ENCODE data around the gene TSPAN7. TPM values are rescaled to one million over a fixed set of nuclear protein-coding genes. Genes with fewer than 3 reads are reported as not detected.

The TSPAN7 gene
- total RNA-seq, 1 experiment from 2014 or later: not detected

DNA sequence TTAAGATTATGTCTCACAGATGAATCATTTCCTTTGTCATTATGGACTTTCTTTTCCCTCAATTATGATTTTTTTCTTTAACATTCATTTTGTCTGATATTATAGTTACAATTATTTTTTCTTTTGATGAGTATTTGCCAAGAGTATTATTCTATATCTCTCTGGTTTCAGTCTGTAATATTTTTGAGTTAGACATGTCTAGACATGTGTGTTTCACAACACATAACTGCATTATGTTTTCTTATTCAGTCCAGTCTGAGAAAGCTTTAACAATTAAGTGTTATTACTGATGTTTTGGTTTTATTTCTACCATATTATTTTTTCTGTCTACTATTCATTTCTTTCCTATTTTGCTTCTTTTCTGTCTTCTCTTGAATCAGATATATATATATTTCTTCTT lies 131.6 kb downstream of the TSPAN7 start:
- Histone ChIP-seq H3K4me3 (ENCODE audit: low read length) (no peak overlapping the region), H4K20me1 (ENCODE audit: low read length) (no peaks in the 10 kb centered on the region), H3K4me2 (ENCODE audit: low read length) (no peak overlapping the region), H3K9ac (ENCODE audit: low read length) (no peak overlapping the region), H3K27ac (ENCODE audit: low read length) (no peak overlapping the region), H3F3A (ENCODE audit: low read length, unreplicated experiment) (no peaks in the 10 kb centered on the region), H2AFZ (ENCODE audit: low read length) (no peak overlapping the region), H3K79me2 (ENCODE audit: low read length) (no peaks in the 10 kb centered on the region), H3K36me3 (ENCODE audit: low read depth, low read length) (no peaks in the 10 kb centered on the region), H3K27me3 (ENCODE audit: low read length) (peaks cover 25% of the 10 kb centered on the region), H3K9me2 (replicated peaks; ENCODE audit: low read length) (no peaks in the 10 kb centered on the region), H3K4me1 (ENCODE audit: insufficient read depth, low read length) (no peaks in the 10 kb centered on the region), H3K9me3 (ENCODE audit: low read length) (no peaks in the 10 kb centered on the region)
- TF ChIP-seq, protein P1, sequence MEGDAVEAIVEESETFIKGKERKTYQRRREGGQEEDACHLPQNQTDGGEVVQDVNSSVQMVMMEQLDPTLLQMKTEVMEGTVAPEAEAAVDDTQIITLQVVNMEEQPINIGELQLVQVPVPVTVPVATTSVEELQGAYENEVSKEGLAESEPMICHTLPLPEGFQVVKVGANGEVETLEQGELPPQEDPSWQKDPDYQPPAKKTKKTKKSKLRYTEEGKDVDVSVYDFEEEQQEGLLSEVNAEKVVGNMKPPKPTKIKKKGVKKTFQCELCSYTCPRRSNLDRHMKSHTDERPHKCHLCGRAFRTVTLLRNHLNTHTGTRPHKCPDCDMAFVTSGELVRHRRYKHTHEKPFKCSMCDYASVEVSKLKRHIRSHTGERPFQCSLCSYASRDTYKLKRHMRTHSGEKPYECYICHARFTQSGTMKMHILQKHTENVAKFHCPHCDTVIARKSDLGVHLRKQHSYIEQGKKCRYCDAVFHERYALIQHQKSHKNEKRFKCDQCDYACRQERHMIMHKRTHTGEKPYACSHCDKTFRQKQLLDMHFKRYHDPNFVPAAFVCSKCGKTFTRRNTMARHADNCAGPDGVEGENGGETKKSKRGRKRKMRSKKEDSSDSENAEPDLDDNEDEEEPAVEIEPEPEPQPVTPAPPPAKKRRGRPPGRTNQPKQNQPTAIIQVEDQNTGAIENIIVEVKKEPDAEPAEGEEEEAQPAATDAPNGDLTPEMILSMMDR (conservative IDR thresholded peaks at IDR 0.05; ENCODE audit: low read depth, low read length): no peak
- TF ChIP-seq EZH2 (IDR thresholded peaks at IDR 0.05; ENCODE audit: low read length, unreplicated experiment) (no peak), EZH2phosphoT487 (IDR thresholded peaks at IDR 0.05; ENCODE audit: borderline replicate concordance, low read length) (no peak)
- BruUV-seq (replicated peaks): no TSS peak
- DNase-seq: no peak
- intact Hi-C loops (cut with micrococcal nuclease): no loop called here
- POLR2A ChIA-PET (ENCODE audit: unreplicated experiment): no interaction called here
- no peak for ATAC-seq
- CTCF ChIA-PET: no interaction called here

DNA sequence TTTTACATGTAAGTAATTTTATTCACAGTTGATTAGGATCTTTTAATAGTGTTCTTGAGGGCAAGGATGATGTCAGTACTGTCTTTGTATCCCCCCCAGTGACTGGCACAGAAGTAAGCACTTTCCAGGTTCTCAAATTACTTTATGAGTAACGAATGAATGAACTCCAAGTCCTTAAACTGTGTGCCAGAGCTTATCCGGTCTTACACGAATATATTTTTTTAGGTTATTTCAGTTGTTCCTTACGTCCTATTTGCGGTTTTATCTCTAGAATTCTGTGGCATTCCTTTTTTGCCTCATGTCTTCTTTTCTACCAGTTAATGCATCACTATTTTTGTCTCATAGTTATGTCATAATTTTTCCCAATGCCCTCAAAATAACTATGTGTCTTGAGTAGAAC lies 133.1 kb downstream of the TSPAN7 start:
- Histone ChIP-seq H3K9me2 (replicated peaks; ENCODE audit: low read length) (no peaks in the 10 kb centered on the region), H3K4me2 (ENCODE audit: low read length) (no peak overlapping the region), H3K36me3 (ENCODE audit: low read depth, low read length) (no peaks in the 10 kb centered on the region), H3K27ac (ENCODE audit: low read length) (no peak overlapping the region), H3K9ac (ENCODE audit: low read length) (no peak overlapping the region), H2AFZ (ENCODE audit: low read length) (no peak overlapping the region), H3K27me3 (ENCODE audit: low read length) (peaks cover 12% of the 10 kb centered on the region), H3K79me2 (ENCODE audit: low read length) (no peaks in the 10 kb centered on the region), H3F3A (ENCODE audit: low read length, unreplicated experiment) (no peaks in the 10 kb centered on the region), H3K9me3 (ENCODE audit: low read length) (no peaks in the 10 kb centered on the region), H4K20me1 (ENCODE audit: low read length) (no peaks in the 10 kb centered on the region), H3K4me1 (ENCODE audit: insufficient read depth, low read length) (no peaks in the 10 kb centered on the region), H3K4me3 (ENCODE audit: low read length) (no peak overlapping the region)
- intact Hi-C loops (cut with micrococcal nuclease): no loop called here
- DNase-seq (peak; percentile 4), ATAC-seq (no peak)
- ChIA-PET CTCF (no interaction called here), POLR2A (ENCODE audit: unreplicated experiment) (no interaction called here)
- no TSS peak for BruUV-seq (replicated peaks)
- TF ChIP-seq EZH2phosphoT487 (IDR thresholded peaks at IDR 0.05; ENCODE audit: borderline replicate concordance, low read length): no peak
- TF ChIP-seq, protein P1 (conservative IDR thresholded peaks at IDR 0.05; ENCODE audit: low read depth, low read length): no peak
- no peak for TF ChIP-seq EZH2 (IDR thresholded peaks at IDR 0.05; ENCODE audit: low read length, unreplicated experiment)

DNA sequence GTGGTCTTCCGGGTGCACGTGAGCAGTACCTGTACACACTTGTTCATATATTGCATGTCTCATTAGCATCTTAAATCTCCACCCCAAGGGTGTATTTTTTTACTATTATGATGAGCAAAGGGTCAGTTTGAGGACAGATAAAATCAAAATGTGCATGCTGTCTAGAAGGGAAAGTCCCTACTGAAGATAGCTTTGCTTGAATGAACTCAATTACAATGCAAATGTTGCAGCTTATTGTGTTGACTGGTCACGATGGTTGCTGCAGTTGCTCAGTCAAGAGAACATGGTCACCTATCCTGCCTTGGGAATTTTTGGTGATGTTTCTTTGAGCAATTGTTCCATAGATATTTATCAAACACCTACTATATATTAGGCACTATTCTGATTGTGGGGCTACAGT lies 136.1 kb downstream of the TSPAN7 start:
- H3F3A ChIP-seq (ENCODE audit: low read length, unreplicated experiment): no peaks in the 10 kb centered on the region
- H3K36me3 ChIP-seq (ENCODE audit: low read depth, low read length): no peaks in the 10 kb centered on the region
- no peak overlapping the region for H3K4me2 ChIP-seq (ENCODE audit: low read length)
- no peak overlapping the region for H3K4me3 ChIP-seq (ENCODE audit: low read length)
- H4K20me1 ChIP-seq (ENCODE audit: low read length): no peaks in the 10 kb centered on the region
- no peak for TF ChIP-seq EZH2phosphoT487 (IDR thresholded peaks at IDR 0.05; ENCODE audit: borderline replicate concordance, low read length)
- no peak for TF ChIP-seq EZH2 (IDR thresholded peaks at IDR 0.05; ENCODE audit: low read length, unreplicated experiment)
- intact Hi-C loops (cut with micrococcal nuclease): no loop called here
- peaks cover 7% of the 10 kb centered on the region; the same call in 1 of the 2 replicates for H3K27me3 ChIP-seq (ENCODE audit: low read length)
- no peaks in the 10 kb centered on the region for H3K9me2 ChIP-seq (replicated peaks; ENCODE audit: low read length)
- no peaks in the 10 kb centered on the region for H3K4me1 ChIP-seq (ENCODE audit: insufficient read depth, low read length)
- ChIA-PET CTCF (no interaction called here), POLR2A (ENCODE audit: unreplicated experiment) (no interaction called here)
- DNase-seq: no peak
- no peaks in the 10 kb centered on the region for H3K79me2 ChIP-seq (ENCODE audit: low read length)
- H2AFZ ChIP-seq (ENCODE audit: low read length): no peak overlapping the region
- H3K27ac ChIP-seq (ENCODE audit: low read length): no peak overlapping the region
- no peak for ATAC-seq
- H3K9ac ChIP-seq (ENCODE audit: low read length): no peak overlapping the region
- no TSS peak for BruUV-seq (replicated peaks)
- H3K9me3 ChIP-seq (ENCODE audit: low read length): no peaks in the 10 kb centered on the region
